ENCODE data around the gene MT2A.

DNA sequence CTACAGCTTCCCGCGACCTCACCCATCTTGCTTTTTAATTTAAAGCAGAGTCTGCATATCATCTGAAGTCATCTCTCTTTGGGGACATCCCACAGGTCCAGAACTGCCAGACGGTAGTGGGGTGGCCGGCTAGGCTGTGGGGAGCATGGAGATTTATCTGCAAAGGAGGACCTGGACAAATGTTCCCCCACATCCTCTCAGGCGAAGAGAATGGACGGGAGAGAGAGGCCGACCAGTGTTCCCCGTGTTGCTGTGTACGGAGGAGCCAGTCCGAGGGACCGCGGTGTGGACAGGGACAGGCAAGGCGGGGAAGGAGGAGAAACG lies 23.4 kb downstream of the MT2A start:
- TF ChIP-seq POLR2A (IDR thresholded peaks at IDR 0.05; ENCODE audit: low read depth, low read length) (no peak), TAF1 (IDR thresholded peaks at IDR 0.05; ENCODE audit: low read depth, low read length) (no peak), PAX5 (IDR thresholded peaks at IDR 0.05; ENCODE audit: insufficient read depth, low read length, severe bottlenecking) (no peak), POLR2AphosphoS5 (IDR thresholded peaks at IDR 0.05; ENCODE audit: low read depth, low read length) (no peak)

Measured in GM12891 (cell line).